WERI-Rb-1 (cell line): ENCODE data around the gene KIF5A.

ENCODE experiments used
- DNase-seq: peaks from one replicate; pipeline ENCODE4 v3.0.0-alpha.2; 2020
- H3K27ac ChIP-seq: fragments of 250-450 bp; sonication (Bioruptor Pico); 2 replicates; pipeline ENCODE4 v1.5.1; 2020; ENCODE audit warnings: mild to moderate bottlenecking, moderate library complexity
- H3K27me3 ChIP-seq: fragments of 250-450 bp; sonication (Bioruptor Pico); 2 replicates; pipeline ENCODE4 v1.5.1; 2021; ENCODE audit warnings: mild to moderate bottlenecking, low read depth, moderate library complexity; ENCODE audit not compliant: insufficient read depth, severe bottlenecking
- H3K36me3 ChIP-seq: fragments of 250-450 bp; sonication (Bioruptor Pico); 2 replicates; pipeline ENCODE4 v1.5.1; 2020; ENCODE audit warnings: mild to moderate bottlenecking, moderate library complexity
- H3K4me3 ChIP-seq: 2 replicates; pipeline ENCODE4 v1.5.1; 2011; ENCODE audit warnings: low read depth, mild to moderate bottlenecking, control low read depth, low read length
- H3K9me3 ChIP-seq: fragments of 250-450 bp; sonication (Bioruptor Pico); 2 replicates; pipeline ENCODE4 v1.5.1; 2021; ENCODE audit warnings: mild to moderate bottlenecking, moderate library complexity; ENCODE audit not compliant: severe bottlenecking
- TF ChIP-seq, protein P1 (sequence below): IDR thresholded peaks from 2 replicates; pipeline ENCODE4 v1.5.1; 2011; ENCODE audit warnings: low read depth, mild to moderate bottlenecking, control low read depth, inconsistent platforms, low read length

Gene KIF5A

DNA sequence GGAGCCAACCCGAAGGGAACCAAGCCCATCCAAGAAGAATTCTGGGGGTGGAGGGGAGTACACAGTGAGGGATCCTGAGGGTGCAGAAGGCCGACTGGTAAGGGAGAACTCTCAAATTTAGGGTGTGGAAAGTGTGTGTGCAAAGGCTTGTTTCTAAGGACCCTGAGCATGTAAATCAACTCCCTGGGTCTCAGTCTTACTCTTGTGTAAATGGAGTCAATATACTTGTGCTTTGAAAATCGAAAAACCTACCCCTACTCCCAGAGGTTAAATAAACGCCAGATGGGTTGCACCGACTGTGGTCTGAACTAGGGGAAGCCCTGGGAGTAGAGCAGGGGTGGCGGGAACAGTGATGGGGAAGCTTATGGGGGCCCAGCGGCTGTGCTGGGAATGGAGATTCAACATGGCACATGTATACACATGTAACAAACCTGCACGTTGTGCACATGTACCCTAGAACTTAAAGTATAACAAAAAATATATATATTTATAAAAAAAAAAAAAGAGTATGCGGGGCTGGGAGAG, 77.1 kb downstream of the KIF5A start:
- H3K27me3 ChIP-seq, result no peaks in the 10 kb centered on the region
- TF ChIP-seq, protein P1, sequence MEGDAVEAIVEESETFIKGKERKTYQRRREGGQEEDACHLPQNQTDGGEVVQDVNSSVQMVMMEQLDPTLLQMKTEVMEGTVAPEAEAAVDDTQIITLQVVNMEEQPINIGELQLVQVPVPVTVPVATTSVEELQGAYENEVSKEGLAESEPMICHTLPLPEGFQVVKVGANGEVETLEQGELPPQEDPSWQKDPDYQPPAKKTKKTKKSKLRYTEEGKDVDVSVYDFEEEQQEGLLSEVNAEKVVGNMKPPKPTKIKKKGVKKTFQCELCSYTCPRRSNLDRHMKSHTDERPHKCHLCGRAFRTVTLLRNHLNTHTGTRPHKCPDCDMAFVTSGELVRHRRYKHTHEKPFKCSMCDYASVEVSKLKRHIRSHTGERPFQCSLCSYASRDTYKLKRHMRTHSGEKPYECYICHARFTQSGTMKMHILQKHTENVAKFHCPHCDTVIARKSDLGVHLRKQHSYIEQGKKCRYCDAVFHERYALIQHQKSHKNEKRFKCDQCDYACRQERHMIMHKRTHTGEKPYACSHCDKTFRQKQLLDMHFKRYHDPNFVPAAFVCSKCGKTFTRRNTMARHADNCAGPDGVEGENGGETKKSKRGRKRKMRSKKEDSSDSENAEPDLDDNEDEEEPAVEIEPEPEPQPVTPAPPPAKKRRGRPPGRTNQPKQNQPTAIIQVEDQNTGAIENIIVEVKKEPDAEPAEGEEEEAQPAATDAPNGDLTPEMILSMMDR, result no peak
- H3K36me3 ChIP-seq, result peaks cover 75% of the 10 kb centered on the region
- H3K9me3 ChIP-seq, result no peaks in the 10 kb centered on the region
- no peak overlapping the region for H3K27ac ChIP-seq
- no peak overlapping the region for H3K4me3 ChIP-seq
- DNase-seq, result no peak

DNA sequence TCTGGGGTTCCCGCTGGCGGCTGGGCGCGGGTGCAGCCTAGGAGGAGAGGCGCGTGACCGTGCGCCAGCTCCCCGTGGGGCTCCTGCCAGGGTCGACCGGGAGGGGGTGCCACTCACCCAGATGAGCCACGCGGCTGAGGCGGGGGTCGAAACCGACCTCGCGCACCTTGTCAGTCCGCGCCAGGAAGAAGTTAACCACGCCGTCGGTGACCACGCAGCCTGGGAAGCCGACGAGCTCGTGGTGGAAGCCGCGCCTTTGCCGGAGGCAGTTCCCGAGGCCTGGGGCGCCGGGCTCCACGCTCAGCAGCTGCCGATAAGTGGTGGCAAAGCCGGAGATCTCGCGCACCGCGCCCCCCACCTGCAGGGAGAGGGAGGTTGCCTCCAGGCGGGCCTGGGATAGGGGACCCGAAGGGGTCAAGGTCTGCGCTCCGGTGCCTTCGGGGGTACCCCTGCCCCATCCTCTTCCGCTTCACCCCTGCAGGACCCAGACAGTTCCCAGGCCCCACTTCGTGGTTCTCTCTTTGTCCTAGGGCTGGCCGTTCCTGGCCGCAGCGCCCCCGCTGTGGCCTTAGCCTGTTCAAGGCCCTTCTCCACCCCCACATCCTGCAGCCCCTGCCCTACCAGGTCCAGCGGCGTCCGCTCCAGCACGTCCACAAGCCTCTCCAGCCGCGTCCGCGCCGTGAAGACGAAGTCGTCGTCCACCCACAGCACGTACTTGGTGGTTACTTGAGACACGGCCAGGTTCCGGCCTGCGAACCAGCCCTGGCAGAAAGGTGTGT, 77.8 kb downstream of the KIF5A start:
- no peaks in the 10 kb centered on the region for H3K27me3 ChIP-seq
- TF ChIP-seq, protein P1, result no peak
- no peak overlapping the region for H3K4me3 ChIP-seq
- DNase-seq, result no peak
- no peak overlapping the region for H3K27ac ChIP-seq
- no peaks in the 10 kb centered on the region for H3K9me3 ChIP-seq
- H3K36me3 ChIP-seq, result peaks cover 68% of the 10 kb centered on the region

DNA sequence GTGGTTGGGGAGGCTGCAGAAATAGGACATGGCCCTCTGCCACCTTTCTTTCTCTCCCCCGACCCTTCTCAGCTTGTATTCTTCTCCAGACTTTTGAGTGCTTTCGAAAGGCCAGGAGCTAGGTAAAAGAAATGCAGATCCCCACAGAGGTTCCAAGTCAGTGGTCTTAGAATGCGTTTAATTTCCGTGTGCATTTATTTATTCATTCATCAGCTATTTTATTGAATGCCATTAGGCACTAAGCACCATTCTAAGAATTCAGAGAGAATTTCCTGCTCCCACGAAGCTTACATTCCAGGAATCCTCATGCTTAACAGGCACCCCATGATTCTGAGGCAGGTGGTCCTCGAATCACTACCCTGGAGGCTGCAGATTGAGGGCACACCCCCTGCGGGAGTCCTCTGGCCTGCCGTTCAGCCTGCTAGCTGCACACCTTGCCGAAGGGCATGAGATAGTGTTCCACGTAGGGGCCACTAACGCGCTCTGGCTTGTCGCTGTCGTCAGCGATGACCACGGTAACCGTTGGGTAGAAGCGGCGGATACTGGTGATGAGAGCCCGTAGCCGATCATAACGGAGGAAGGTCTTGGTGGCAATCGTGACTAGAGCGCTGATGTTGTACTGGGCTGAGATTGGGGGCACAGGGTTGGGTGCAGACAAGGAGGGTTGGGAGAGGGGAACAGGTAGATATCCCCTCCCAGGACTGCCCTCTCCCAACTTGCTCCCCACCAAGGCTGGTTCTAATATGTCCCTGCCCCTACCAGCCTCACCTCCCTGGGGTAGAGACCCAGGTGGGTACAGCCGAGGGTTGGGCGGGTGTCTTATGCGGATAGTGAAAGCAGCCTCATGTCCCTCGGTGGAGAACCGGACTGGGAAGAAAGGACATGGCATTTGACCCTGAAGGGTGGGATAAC, 78.7 kb downstream of the KIF5A start:
- Histone ChIP-seq H3K9me3 (no peaks in the 10 kb centered on the region), H3K4me3 (no peak overlapping the region), H3K36me3 (peaks cover 64% of the 10 kb centered on the region), H3K27me3 (no peaks in the 10 kb centered on the region), H3K27ac (no peak overlapping the region)
- TF ChIP-seq, protein P1, result no peak
- no peak for DNase-seq

DNA sequence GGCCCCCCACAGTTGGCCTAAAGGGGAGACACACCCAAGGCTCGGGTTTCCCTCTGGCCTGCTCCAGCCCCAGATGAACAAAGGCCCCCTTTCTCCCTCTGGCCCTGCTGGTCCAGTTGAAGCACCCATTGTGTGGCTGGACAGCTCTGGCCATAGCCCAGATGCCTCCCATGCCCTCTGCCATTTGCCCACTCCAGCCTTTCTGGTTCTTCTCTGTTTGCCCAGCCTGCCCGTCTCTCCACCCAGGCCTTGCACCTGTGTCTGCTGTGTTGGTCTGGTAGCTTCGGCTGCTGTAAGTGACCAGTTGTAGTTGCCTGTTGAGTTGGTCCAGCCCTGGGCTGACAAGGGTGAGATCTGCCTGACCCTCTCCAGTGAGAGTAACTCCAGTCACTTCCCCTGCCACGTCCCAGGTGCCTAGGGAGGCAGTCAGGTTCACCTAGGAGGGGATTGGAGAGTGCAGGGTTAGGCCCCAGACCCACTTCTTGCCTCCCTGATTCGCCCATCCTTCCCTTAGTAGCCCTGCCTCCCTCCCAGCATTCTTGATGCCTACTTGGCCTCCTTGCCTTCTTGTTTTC, 80.1 kb downstream of the KIF5A start:
- TF ChIP-seq, protein P1, result no peak
- DNase-seq, result no peak
- Histone ChIP-seq H3K27me3 (no peaks in the 10 kb centered on the region), H3K9me3 (no peaks in the 10 kb centered on the region), H3K36me3 (peaks cover 53% of the 10 kb centered on the region), H3K27ac (no peak overlapping the region), H3K4me3 (no peak overlapping the region)

DNA sequence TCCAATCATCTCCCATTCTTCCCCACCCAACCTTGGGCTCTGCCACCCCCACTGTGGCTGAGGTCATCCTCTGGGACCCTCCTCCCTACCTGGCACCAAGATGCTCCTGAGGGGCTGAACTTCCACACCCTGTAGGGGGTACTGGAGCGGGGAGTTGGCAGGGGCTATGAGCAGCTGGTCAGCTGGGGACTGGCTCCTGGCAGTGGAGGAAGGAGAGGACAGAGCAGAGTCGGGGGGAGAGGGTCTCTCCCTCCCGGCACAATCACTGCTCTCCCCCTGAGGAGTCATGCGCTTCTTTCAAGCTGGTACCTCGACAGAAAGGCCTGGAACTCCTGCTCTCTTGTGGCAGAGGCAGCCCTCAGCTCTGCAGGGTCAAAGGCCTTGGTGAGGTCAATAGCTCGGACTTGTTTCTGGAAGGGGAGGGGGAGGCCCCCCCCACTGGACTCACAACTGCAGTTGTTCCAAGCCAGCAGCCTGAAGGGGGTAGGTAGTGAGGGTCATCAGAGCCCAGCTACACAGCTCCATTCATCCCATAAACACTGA, 81.1 kb downstream of the KIF5A start:
- no peak overlapping the region for H3K27ac ChIP-seq
- H3K4me3 ChIP-seq, result no peak overlapping the region
- DNase-seq, result no peak
- peaks cover 43% of the 10 kb centered on the region for H3K36me3 ChIP-seq
- no peaks in the 10 kb centered on the region for H3K27me3 ChIP-seq
- TF ChIP-seq, protein P1, result no peak
- H3K9me3 ChIP-seq, result no peaks in the 10 kb centered on the region
